B cell (primary cell): ENCODE measurements around the gene CETP. TPM values are rescaled to one million over a fixed set of nuclear protein-coding genes. Genes with fewer than 3 reads are reported as not detected.

Experiments used
- ATAC-seq: fragments of 200-7000 bp; cut with Tn5 transposase; one replicate; pipeline ENCODE4 v1.10.0; 2021; ENCODE audit warnings: low read depth, mild to moderate bottlenecking, moderate number of reproducible peaks, moderate library complexity
- CTCF ChIA-PET: fragments of 350-600 bp; sonication (Branson Sonifier 250); formaldehyde crosslinking; loops from one replicate; lab custom pipeline; 2021; ENCODE audit warnings: antibody characterized with exemption, inconsistent platforms; lab: Charles Lee
- POLR2A ChIA-PET: fragments of 350-600 bp; sonication (Branson Sonifier 250); formaldehyde crosslinking; loops from one replicate; lab custom pipeline; 2021; ENCODE audit warnings: antibody characterized with exemption; lab: Charles Lee
- DNase-seq: peaks from one replicate; pipeline ENCODE4 v3.0.0; 2013
- H2AFZ ChIP-seq: 2 replicates; pipeline ENCODE4 v1.6.1; 2012; ENCODE audit warnings: mild to moderate bottlenecking, low read depth, low read length; ENCODE audit not compliant: insufficient read depth, poor library complexity, severe bottlenecking
- H3K27ac ChIP-seq, 2 donors: 1 replicate in 1 of 2; 2 replicates in 1 of 2; pipeline ENCODE4 v1.5.1; 2012 to 2013; ENCODE audit warnings: low read length in 2 of 2, mild to moderate bottlenecking in 2 of 2, moderate library complexity in 1 of 2
- H3K27me3 ChIP-seq, 4 experiments: fragments of 200-600 bp in 1 of 4; sonication (generic) in 1 of 4; replicated peaks in 1 of 4; 1 replicate in 2 of 4; 2 replicates in 2 of 4; pipeline versions ENCODE4 v1.6.1 to v1.7.0; 2013 to 2016; ENCODE audit warnings: low read length in 3 of 4, mild to moderate bottlenecking in 2 of 4, mixed read lengths in 1 of 4, moderate library complexity in 1 of 4; ENCODE audit not compliant: insufficient read depth in 4 of 4, control insufficient read depth in 3 of 4; ENCODE audit errors: control extremely low read depth in 1 of 4
- H3K36me3 ChIP-seq, 2 experiments: replicated peaks in 1 of 2; 1 replicate in 1 of 2; 2 replicates in 1 of 2; pipeline versions ENCODE4 v1.6.1 to v1.7.1; 2013; ENCODE audit warnings: low read length in 1 of 2; ENCODE audit not compliant: insufficient read depth in 2 of 2, control insufficient read depth in 1 of 2; ENCODE audit errors: control extremely low read depth in 1 of 2, extremely low read depth in 1 of 2
- H3K4me1 ChIP-seq, 2 donors: fragments of 200-600 bp in 1 of 2; sonication (generic) in 1 of 2; 1 replicate in 1 of 2; 2 replicates in 1 of 2; pipeline versions ENCODE4 v1.5.1 to v1.6.1; 2013 to 2017; ENCODE audit warnings: low read length in 2 of 2; ENCODE audit not compliant: control insufficient read depth in 2 of 2, insufficient read depth in 2 of 2
- H3K4me2 ChIP-seq: replicated peaks from 2 replicates; pipeline ENCODE3; 2012; ENCODE audit warnings: mild to moderate bottlenecking, low read depth, low read length; ENCODE audit not compliant: poor library complexity, severe bottlenecking
- H3K4me3 ChIP-seq, 5 experiments: fragments of 200-600 bp in 1 of 5; sonication (generic) in 1 of 5; 1 replicate in 3 of 5; 2 replicates in 2 of 5; pipeline versions ENCODE4 v1.5.1 to v1.7.0; 2011 to 2016; ENCODE audit warnings: low read length in 4 of 5, mild to moderate bottlenecking in 4 of 5, low read depth in 2 of 5, control low read depth in 1 of 5, moderate library complexity in 1 of 5; ENCODE audit not compliant: insufficient read depth in 1 of 5; ENCODE audit errors: control extremely low read depth in 1 of 5, extremely low read depth in 1 of 5
- H3K79me2 ChIP-seq: fragments of 200-600 bp; sonication (generic); one replicate; pipeline ENCODE4 v1.6.0; 2016; ENCODE audit warnings: low read length; ENCODE audit not compliant: control insufficient read depth, insufficient read depth
- H3K9ac ChIP-seq: fragments of 200-600 bp; sonication (generic); 2 replicates; pipeline ENCODE4 v1.6.1; 2017; ENCODE audit warnings: mild to moderate bottlenecking, low read length, moderate library complexity
- H3K9me3 ChIP-seq, 3 donors: one replicate each; pipeline versions ENCODE4 v1.6.1 to v1.7.1; 2013; ENCODE audit warnings: low read length in 2 of 3; ENCODE audit not compliant: control insufficient read depth in 2 of 3, insufficient read depth in 1 of 3; ENCODE audit errors: control extremely low read depth in 1 of 3
- H4K20me1 ChIP-seq: 2 replicates; pipeline ENCODE4 v1.6.0; 2012; ENCODE audit warnings: mild to moderate bottlenecking, low read length; ENCODE audit not compliant: insufficient read depth, control insufficient read depth, poor library complexity, severe bottlenecking
- H3K27ac Mint-ChIP-seq: one replicate; pipeline ENCODE4 v1.8.0; 2021; ENCODE audit warnings: mixed read lengths
- H3K27me3 Mint-ChIP-seq: one replicate; pipeline ENCODE4 v1.8.0; 2021; ENCODE audit warnings: mixed read lengths
- H3K4me1 Mint-ChIP-seq: one replicate; pipeline ENCODE4 v1.8.0; 2021; ENCODE audit warnings: mixed read lengths
- H3K4me3 Mint-ChIP-seq: one replicate; pipeline ENCODE4 v1.8.0; 2021; ENCODE audit warnings: mixed read lengths
- H3K9me3 Mint-ChIP-seq: one replicate; pipeline ENCODE4 v1.8.0; 2022; ENCODE audit warnings: mixed read lengths; ENCODE audit not compliant: insufficient read depth
- EZH2 ChIP-seq: IDR thresholded peaks from 2 replicates; pipeline ENCODE4 v1.6.1; 2012; ENCODE audit warnings: borderline replicate concordance, low read depth, mild to moderate bottlenecking, moderate library complexity, low read length; ENCODE audit not compliant: insufficient read depth, poor library complexity, severe bottlenecking
- WGBS: methylation state at CpG from one replicate; pipeline ENCODE4 v1.1.5; 2013; ENCODE audit warnings: missing lambda C conversion rate; ENCODE audit not compliant: insufficient coverage; 5-methylcytosine and 5-hydroxymethylcytosine counted together
- intact Hi-C: fragments of 100-400 bp; cut with micrococcal nuclease; formaldehyde crosslinking; loops from one replicate; pipeline ENCODE4 v1.10.0; 2022
- polyA plus RNA-seq: library from polyadenylated mRNA; depleted of rRNA; stranded (reverse); fragments of >200 nt; gene quantifications from 2 replicates; pipeline ENCODE4 v1.2.3, GENCODE V29; 2012
- total RNA-seq, 2 donors: library from RNA; stranded (reverse); fragments of 120-200 nt in 1 of 2; gene quantifications; 1 replicate in 1 of 2; 2 replicates in 1 of 2; pipeline versions ENCODE4 v1.2.3 to v1.2.4, GENCODE V29; 2013 to 2022
- TF ChIP-seq, protein P1 (sequence below): fragments of 200-600 bp; IDR thresholded peaks from one replicate; pipeline ENCODE4 v1.8.0; 2022; ENCODE audit warnings: antibody characterized with exemption, mild to moderate bottlenecking

CETP gene
- total and polyA plus RNA-seq, 2 donors (not counting 1 experiment from before 2014, with no cell fraction given) = 0.18 to 1.3 TPM

DNA sequence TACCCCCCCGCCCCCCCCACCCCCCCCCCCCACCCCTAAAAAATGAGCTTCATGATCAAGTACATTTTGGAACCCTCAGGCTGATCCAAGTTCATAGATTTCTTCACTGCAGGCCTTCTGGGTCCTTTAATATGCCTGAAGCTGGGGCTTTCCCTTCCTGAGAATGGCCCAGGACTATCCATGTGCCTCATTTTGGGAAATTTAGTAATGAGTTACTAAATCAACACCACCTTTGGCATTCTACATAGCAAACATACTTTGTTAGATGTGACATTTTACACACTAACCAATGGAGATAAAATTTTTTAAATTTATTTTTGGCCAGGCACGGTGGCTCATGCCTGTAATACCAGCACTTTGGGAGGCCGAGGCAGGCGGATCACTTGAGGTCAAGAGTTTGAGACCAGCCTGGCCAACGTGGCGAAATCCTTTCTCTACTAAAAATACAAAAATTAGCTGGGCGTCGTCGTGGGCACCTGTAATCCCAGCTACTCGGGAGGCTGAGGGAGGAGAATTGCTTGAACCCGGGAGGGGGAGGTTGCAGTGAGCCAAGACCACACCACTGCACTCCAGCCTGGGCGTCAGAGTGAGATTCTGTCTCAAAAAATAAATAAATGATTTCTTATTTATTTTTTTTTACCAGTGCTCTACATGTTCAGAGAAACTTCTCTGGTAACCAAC lies 15.8 kb upstream of the CETP start:
- Mint-ChIP-seq H3K27ac (no peak overlapping the region), H3K4me3 (no peak overlapping the region), H3K27me3 (no peaks in the 10 kb centered on the region), H3K9me3 (no peaks in the 10 kb centered on the region), H3K4me1 (peaks cover 53% of the 10 kb centered on the region)
- no peak overlapping the region for H3K27ac ChIP-seq
- H3K9ac ChIP-seq = no peak overlapping the region
- no peaks in the 10 kb centered on the region for H3K9me3 ChIP-seq
- intact Hi-C loops = no loop called here
- ChIA-PET CTCF (interaction anchor here (0.9 to 11.7 kb wide), 6 partner anchors 9 to 100 kb away, joined by 4 to 118 read pairs (median 6); partner anchors contain the start of gene SLC12A3), POLR2A (interaction anchor here (0.6 to 2.8 kb wide), 7 partner anchors 14 to 99 kb away, joined by 3 to 10 read pairs (median 3); partner anchors contain the start of gene HERPUD1)
- peaks cover 18 to 59% of the 10 kb centered on the region in 2 experiments for H3K36me3 ChIP-seq
- H3K27me3 ChIP-seq = no peaks in the 10 kb centered on the region
- no peaks in the 10 kb centered on the region for H3K79me2 ChIP-seq
- peaks cover 22% of the 10 kb centered on the region for H4K20me1 ChIP-seq
- no peak overlapping the region for H3K4me3 ChIP-seq
- DNase-seq (no peak), ATAC-seq (no peak)
- no peak overlapping the region for H2AFZ ChIP-seq
- peaks cover 29 to 40% of the 10 kb centered on the region in 2 donors for H3K4me1 ChIP-seq
- H3K4me2 ChIP-seq = no peak overlapping the region
- TF ChIP-seq EZH2 = no peak
- TF ChIP-seq, protein P1, sequence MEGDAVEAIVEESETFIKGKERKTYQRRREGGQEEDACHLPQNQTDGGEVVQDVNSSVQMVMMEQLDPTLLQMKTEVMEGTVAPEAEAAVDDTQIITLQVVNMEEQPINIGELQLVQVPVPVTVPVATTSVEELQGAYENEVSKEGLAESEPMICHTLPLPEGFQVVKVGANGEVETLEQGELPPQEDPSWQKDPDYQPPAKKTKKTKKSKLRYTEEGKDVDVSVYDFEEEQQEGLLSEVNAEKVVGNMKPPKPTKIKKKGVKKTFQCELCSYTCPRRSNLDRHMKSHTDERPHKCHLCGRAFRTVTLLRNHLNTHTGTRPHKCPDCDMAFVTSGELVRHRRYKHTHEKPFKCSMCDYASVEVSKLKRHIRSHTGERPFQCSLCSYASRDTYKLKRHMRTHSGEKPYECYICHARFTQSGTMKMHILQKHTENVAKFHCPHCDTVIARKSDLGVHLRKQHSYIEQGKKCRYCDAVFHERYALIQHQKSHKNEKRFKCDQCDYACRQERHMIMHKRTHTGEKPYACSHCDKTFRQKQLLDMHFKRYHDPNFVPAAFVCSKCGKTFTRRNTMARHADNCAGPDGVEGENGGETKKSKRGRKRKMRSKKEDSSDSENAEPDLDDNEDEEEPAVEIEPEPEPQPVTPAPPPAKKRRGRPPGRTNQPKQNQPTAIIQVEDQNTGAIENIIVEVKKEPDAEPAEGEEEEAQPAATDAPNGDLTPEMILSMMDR = no peak
- 93% methylated on average over 3 of the region's 12 CpGs for WGBS
